Measurements from ENCODE around the gene DDHD1. TPM values are rescaled to one million over a fixed set of nuclear protein-coding genes. Genes with fewer than 3 reads are reported as not detected.

DDHD1 gene
- 17.9 and 18.0 TPM in 2 replicates for total RNA-seq
- long read RNA-seq, partial matches to known transcripts: 1 of 5 reads
- long read RNA-seq, other reads (novel, unspliced or antisense): 4 of 5 reads

- Mint-ChIP-seq H3K27me3 (ENCODE audit: low read depth) (no peaks in the 10 kb centered on the region), H3K9me3 (no peaks in the 10 kb centered on the region), H3K4me3 (peak within 1 kb of the TSS; percentile 97), H3K4me1 (peaks cover 29% of the 10 kb centered on the region), H3K36me3 (ENCODE audit: low read depth) (no peaks in the 10 kb centered on the region), H3K27ac (ENCODE audit: unreplicated experiment) (peak within 1 kb of the TSS; percentile 85)
- TF ChIP-seq, protein P1, sequence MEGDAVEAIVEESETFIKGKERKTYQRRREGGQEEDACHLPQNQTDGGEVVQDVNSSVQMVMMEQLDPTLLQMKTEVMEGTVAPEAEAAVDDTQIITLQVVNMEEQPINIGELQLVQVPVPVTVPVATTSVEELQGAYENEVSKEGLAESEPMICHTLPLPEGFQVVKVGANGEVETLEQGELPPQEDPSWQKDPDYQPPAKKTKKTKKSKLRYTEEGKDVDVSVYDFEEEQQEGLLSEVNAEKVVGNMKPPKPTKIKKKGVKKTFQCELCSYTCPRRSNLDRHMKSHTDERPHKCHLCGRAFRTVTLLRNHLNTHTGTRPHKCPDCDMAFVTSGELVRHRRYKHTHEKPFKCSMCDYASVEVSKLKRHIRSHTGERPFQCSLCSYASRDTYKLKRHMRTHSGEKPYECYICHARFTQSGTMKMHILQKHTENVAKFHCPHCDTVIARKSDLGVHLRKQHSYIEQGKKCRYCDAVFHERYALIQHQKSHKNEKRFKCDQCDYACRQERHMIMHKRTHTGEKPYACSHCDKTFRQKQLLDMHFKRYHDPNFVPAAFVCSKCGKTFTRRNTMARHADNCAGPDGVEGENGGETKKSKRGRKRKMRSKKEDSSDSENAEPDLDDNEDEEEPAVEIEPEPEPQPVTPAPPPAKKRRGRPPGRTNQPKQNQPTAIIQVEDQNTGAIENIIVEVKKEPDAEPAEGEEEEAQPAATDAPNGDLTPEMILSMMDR (conservative IDR thresholded peaks at IDR 0.05): no peak
- DNase-seq (ENCODE audit: low read depth, low spot score): peak; percentile 63
Measured at GRCh38 chr14:53152887-53153701, at the start of gene DDHD1. DDHD1 (minus strand) TSS chr14:53153323; CDS start chr14:53153098, 225 bp downstream.

GRCh38 chr14:53195949-53196348, 42.8 kb upstream of the DDHD1 start:
- TF ChIP-seq, protein P1 (conservative IDR thresholded peaks at IDR 0.05): no peak
- Mint-ChIP-seq H3K27ac (ENCODE audit: unreplicated experiment) (no peak overlapping the region), H3K4me3 (no peak overlapping the region), H3K36me3 (ENCODE audit: low read depth) (peaks cover 6% of the 10 kb centered on the region), H3K9me3 (peaks cover 11% of the 10 kb centered on the region), H3K27me3 (ENCODE audit: low read depth) (no peaks in the 10 kb centered on the region), H3K4me1 (no peaks in the 10 kb centered on the region)
- DNase-seq (ENCODE audit: low read depth, low spot score): no peak

DNA sequence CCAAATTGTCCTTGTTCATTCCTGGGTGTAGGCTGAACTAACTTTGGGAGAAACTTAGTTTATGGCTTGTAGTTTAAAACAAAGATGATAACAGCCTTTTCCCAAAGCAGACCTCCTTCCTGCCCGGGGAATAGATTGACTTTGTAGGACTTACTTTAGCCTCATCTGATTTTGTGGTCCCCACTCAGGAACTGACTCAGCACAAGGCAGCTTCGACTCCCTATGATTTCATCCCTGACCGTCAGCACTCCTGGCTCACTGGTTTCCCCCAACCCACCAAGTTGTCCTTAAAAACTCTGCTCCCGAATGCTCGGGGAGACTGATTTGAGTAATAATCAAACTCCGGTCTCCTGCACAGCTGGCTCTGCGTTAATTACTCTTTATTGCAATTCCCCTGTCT, 40.1 kb upstream of the DDHD1 start:
- DNase-seq (ENCODE audit: low read depth, low spot score): no peak
- peaks cover 7% of the 10 kb centered on the region for H3K9me3 Mint-ChIP-seq
- no peak overlapping the region for H3K27ac Mint-ChIP-seq (ENCODE audit: unreplicated experiment)
- H3K27me3 Mint-ChIP-seq (ENCODE audit: low read depth): no peaks in the 10 kb centered on the region
- no peak overlapping the region for H3K4me3 Mint-ChIP-seq
- H3K4me1 Mint-ChIP-seq: no peaks in the 10 kb centered on the region
- TF ChIP-seq, protein P1 (conservative IDR thresholded peaks at IDR 0.05): no peak
- H3K36me3 Mint-ChIP-seq (ENCODE audit: low read depth): no peaks in the 10 kb centered on the region

DNA sequence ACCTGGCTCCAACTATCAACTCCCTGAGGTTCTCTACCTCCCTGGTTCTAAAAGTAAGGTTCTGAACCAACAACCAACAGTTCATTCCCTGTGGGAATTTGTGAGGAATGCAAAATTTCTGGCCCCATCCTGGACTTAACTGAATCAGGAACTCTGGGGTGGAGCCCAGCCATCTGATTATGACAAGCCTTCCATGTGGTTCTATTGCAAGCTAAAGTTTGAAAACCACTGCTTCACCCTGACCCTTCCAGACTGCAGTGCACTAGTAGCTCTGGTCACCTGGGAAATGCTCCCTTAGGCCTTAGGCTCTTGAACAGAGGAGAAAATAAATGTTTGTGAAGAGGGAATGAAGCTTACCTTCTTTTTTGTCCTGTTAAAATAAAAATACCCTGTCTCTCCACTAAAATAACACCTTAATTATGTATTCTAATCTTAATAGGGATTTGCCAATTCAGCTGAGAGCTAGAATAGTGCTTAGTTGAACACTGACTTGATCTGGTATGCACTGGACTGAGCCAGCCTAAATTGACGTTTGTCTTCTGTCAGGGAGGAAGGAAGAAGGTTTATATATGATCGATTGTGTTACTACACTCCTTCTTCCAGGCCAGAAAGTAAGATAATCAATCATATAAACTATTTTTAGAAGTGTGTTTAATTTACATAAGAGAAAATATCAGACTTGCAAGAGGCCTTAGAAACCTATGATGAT, 39.1 kb upstream of the DDHD1 start:
- no peak overlapping the region for H3K4me3 Mint-ChIP-seq
- H3K36me3 Mint-ChIP-seq (ENCODE audit: low read depth): no peaks in the 10 kb centered on the region
- no peak overlapping the region for H3K27ac Mint-ChIP-seq (ENCODE audit: unreplicated experiment)

GRCh38 chr14:53190938-53191337, 37.8 kb upstream of the DDHD1 start:
- no peaks in the 10 kb centered on the region for H3K4me1 Mint-ChIP-seq
- H3K27ac Mint-ChIP-seq (ENCODE audit: unreplicated experiment): no peak overlapping the region
- peaks cover 4% of the 10 kb centered on the region for H3K9me3 Mint-ChIP-seq
- no peak overlapping the region for H3K4me3 Mint-ChIP-seq
- no peak for DNase-seq (ENCODE audit: low read depth, low spot score)
- no peaks in the 10 kb centered on the region for H3K36me3 Mint-ChIP-seq (ENCODE audit: low read depth)
- TF ChIP-seq, protein P1 (conservative IDR thresholded peaks at IDR 0.05): no peak
- H3K27me3 Mint-ChIP-seq (ENCODE audit: low read depth): no peaks in the 10 kb centered on the region

More for the DNA sequence above, 39.1 kb upstream of the DDHD1 start:
- H3K4me1 Mint-ChIP-seq: no peaks in the 10 kb centered on the region
- TF ChIP-seq, protein P1 (conservative IDR thresholded peaks at IDR 0.05): no peak
- peaks cover 7% of the 10 kb centered on the region for H3K9me3 Mint-ChIP-seq
- no peak for DNase-seq (ENCODE audit: low read depth, low spot score)
- H3K27me3 Mint-ChIP-seq (ENCODE audit: low read depth): no peaks in the 10 kb centered on the region

All from neural crest cell (in vitro differentiated cells).